Endothelial cell of umbilical vein (primary cell): Measurements from ENCODE around the gene DEFB129. TPM values are rescaled to one million over a fixed set of nuclear protein-coding genes. Genes with fewer than 3 reads are reported as not detected.

Experiments
- BruUV-seq: library from RNA; stranded (reverse); fragments of 400-500 nt; replicated peaks from 2 replicates; lab custom pipeline; 2021; lab: Mats Ljungman, UMichigan
- CTCF ChIA-PET: fragments of 300-600, 350-600 bp; sonication (Branson Sonifier 250); formaldehyde crosslinking; loops from one replicate; lab custom pipeline; 2021; ENCODE audit warnings: antibody characterized with exemption, inconsistent platforms; lab: Charles Lee
- POLR2A ChIA-PET: fragments of 300-600, 350-600 bp; sonication (Branson Sonifier 250); formaldehyde crosslinking; loops from one replicate; lab custom pipeline; 2021; ENCODE audit warnings: antibody characterized with exemption, inconsistent platforms; lab: Charles Lee
- DNase-seq: peaks from one replicate; pipeline ENCODE4 v3.0.0-alpha.2; 2011; ENCODE audit warnings: low read depth, low spot score
- FAIRE-seq: peaks from 2 replicates; lab custom pipeline; 2011; peaks lifted over from hg19 to GRCh38; lab: Jason Lieb, UNC
- H2AFZ ChIP-seq: 2 replicates; pipeline ENCODE4 v1.6.0; 2012; ENCODE audit warnings: low read depth, low read length, control low read depth, inconsistent platforms
- H3K27ac ChIP-seq: 2 replicates; pipeline ENCODE4 v1.5.1; 2011; ENCODE audit warnings: low read depth, mild to moderate bottlenecking, control low read depth, low read length, moderate library complexity; ENCODE audit not compliant: insufficient read depth
- H3K27me3 ChIP-seq, 2 experiments: 2 replicates each; pipeline versions ENCODE4 v1.6.0 to v1.6.1; 2011; ENCODE audit warnings: low read length in 2 of 2, mixed read lengths in 1 of 2; ENCODE audit not compliant: control insufficient read depth in 2 of 2, insufficient read depth in 2 of 2
- H3K36me3 ChIP-seq, 2 experiments: 2 replicates in 1 of 2; 3 replicates in 1 of 2; pipeline ENCODE4 v1.5.1; 2011; ENCODE audit warnings: low read length in 2 of 2, mild to moderate bottlenecking in 1 of 2, moderate library complexity in 1 of 2; ENCODE audit not compliant: control insufficient read depth in 2 of 2, insufficient read depth in 2 of 2; ENCODE audit errors: extremely low read depth in 1 of 2
- H3K4me1 ChIP-seq: 3 replicates; pipeline ENCODE4 v1.5.1; 2011; ENCODE audit warnings: mild to moderate bottlenecking, low read length; ENCODE audit not compliant: control insufficient read depth, insufficient read depth; ENCODE audit errors: extremely low read depth
- H3K4me2 ChIP-seq: 2 replicates; pipeline ENCODE4 v1.6.1; 2011; ENCODE audit warnings: low read length, control low read depth, mixed read lengths; ENCODE audit not compliant: insufficient read depth
- H3K4me3 ChIP-seq, 3 experiments: fragments of 200-600 bp in 1 of 3; sonication (generic), shearing (Covaris generic) in 1 of 3; replicated peaks in 1 of 3; 2 replicates each; pipeline ENCODE4 v1.5.1; 2011 to 2016; ENCODE audit warnings: control low read depth in 3 of 3, low read length in 3 of 3, mild to moderate bottlenecking in 2 of 3, inconsistent platforms in 1 of 3, low read depth in 1 of 3, moderate library complexity in 1 of 3; ENCODE audit not compliant: insufficient read depth in 1 of 3
- H3K79me2 ChIP-seq: 2 replicates; pipeline ENCODE4 v1.6.0; 2012; ENCODE audit warnings: low read length, inconsistent platforms; ENCODE audit not compliant: control insufficient read depth, insufficient read depth
- H3K9ac ChIP-seq: replicated peaks from 2 replicates; pipeline ENCODE3; 2011; ENCODE audit warnings: low read length, control low read depth; ENCODE audit not compliant: insufficient read depth; ENCODE audit errors: extremely low read depth
- H3K9me1 ChIP-seq: replicated peaks from 3 replicates; pipeline ENCODE4 v1.6.0; 2011; ENCODE audit warnings: mild to moderate bottlenecking, low read length; ENCODE audit not compliant: control insufficient read depth, insufficient read depth; ENCODE audit errors: extremely low read depth
- H3K9me3 ChIP-seq: replicated peaks from 2 replicates; pipeline ENCODE4 v1.5.1; 2012; ENCODE audit warnings: low read length, inconsistent platforms; ENCODE audit not compliant: control insufficient read depth, insufficient read depth
- H4K20me1 ChIP-seq: replicated peaks from 2 replicates; pipeline ENCODE3; 2011; ENCODE audit warnings: mild to moderate bottlenecking, low read length; ENCODE audit not compliant: control insufficient read depth, insufficient read depth; ENCODE audit errors: extremely low read depth
- EZH2 ChIP-seq: IDR thresholded peaks from 2 replicates; pipeline ENCODE4 v1.6.1; 2012; ENCODE audit warnings: borderline replicate concordance, low read depth, mild to moderate bottlenecking, moderate library complexity, low read length, inconsistent platforms; ENCODE audit not compliant: severe bottlenecking
- FOS ChIP-seq: IDR thresholded peaks from 2 replicates; pipeline ENCODE4 v1.6.1; 2011; ENCODE audit warnings: mild to moderate bottlenecking, low read length, moderate library complexity, borderline replicate concordance; ENCODE audit not compliant: insufficient read depth
- GATA2 ChIP-seq: IDR thresholded peaks from 2 replicates; pipeline ENCODE4 v1.7.0; 2011; ENCODE audit warnings: low read depth, mild to moderate bottlenecking, moderate library complexity, mixed read lengths, low read length; ENCODE audit not compliant: insufficient read length, insufficient read depth
- JUN ChIP-seq: IDR thresholded peaks from 2 replicates; pipeline ENCODE4 v1.6.1; 2011; ENCODE audit warnings: borderline replicate concordance, low read depth; ENCODE audit not compliant: insufficient read length, insufficient read depth
- MYC ChIP-seq: IDR thresholded peaks from one replicate; pipeline ENCODE4 v1.6.1; 2011; ENCODE audit warnings: mild to moderate bottlenecking, low read depth, low read length
- dilution Hi-C: fragments of 300-500 bp; cut with MboI; formaldehyde crosslinking; loops from one replicate; pipeline ENCODE4 v1.15.0; 2019; ENCODE audit warnings: low sequenced_read_pairs; ENCODE audit not compliant: extremely low pct_ligation_motif_present
- intact Hi-C: fragments of 100-400 bp; cut with micrococcal nuclease; formaldehyde crosslinking; loops from one replicate; pipeline ENCODE4 v1.10.0; 2022
- polyA plus RNA-seq, 4 experiments: library from polyadenylated mRNA; depleted of rRNA in 3 of 4; stranded (reverse) in 3 of 4; unstranded in 1 of 4; fragments of >200 nt; gene quantifications; 2 replicates each; pipeline versions ENCODE4 v1.2.1 to v1.2.3, GENCODE V29; 2011 to 2012; ENCODE audit warnings: missing spikeins in 1 of 4
- total RNA-seq: library from RNA; stranded (reverse); gene quantifications from 2 replicates; pipeline ENCODE4 v1.2.3, GENCODE V29; 2021
- TF ChIP-seq, protein P1 (sequence below): IDR thresholded peaks from 2 replicates; pipeline ENCODE4 v1.6.1; 2011; ENCODE audit not compliant: insufficient read depth, insufficient read length

Gene DEFB129
- total and polyA plus RNA-seq, 2 donors (not counting 3 experiments of a cell fraction or from before 2014, with no cell fraction given) = not detected

DNA sequence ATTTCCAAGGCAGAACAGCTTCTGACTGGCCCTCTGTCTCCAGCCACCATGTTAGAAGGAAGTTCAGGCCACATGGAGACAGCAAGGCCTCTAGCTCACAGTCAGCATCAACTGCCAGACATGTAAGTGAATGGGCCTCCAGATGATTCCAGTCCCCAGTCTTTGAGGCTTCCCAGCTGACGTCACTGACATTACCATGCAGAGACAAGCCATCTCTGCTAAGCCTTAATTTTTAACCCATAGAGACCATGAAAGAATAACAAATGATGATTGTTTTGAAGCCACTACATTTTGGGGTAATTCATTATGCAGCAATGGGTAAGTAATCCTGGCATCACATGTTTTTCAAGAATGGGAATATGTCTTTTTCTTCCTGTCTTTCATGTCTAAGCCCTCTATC is 11.3 kb upstream of the DEFB129 start:
- FAIRE-seq = no peak

DNA sequence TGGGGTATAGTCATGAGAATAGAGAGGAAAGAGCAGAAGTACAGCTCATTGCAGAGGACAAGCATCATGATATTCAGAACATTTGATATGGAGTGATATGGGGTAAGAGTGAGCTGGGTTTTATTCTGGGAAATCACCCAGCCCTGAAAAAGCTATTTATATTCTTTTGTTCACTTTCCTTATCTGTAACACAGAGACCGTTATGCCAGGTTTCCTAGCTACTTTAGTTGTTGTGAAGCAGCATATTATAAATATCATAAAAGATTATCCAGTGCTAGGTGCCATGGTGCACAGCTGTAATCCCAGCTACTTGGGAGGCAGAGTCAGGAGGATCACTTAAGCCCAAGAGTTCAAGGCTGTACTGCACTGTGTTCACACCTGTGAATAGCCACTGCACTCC is 9.8 kb upstream of the DEFB129 start:
- Histone ChIP-seq H3K9ac (no peak overlapping the region), H3K79me2 (no peaks in the 10 kb centered on the region), H3K4me3 (no peak overlapping the region), H3K4me1 (no peaks in the 10 kb centered on the region), H3K9me3 (no peaks in the 10 kb centered on the region), H3K4me2 (no peak overlapping the region), H3K27me3 (peaks cover 6 to 19% of the 10 kb centered on the region in 2 experiments), H3K27ac (no peak overlapping the region), H3K36me3 (no peaks in the 10 kb centered on the region), H4K20me1 (no peaks in the 10 kb centered on the region), H2AFZ (no peak overlapping the region), H3K9me1 (no peaks in the 10 kb centered on the region)
- ChIA-PET CTCF (interaction anchor here (0.6 to 1.1 kb wide), 3 partner anchors 10 to 815 kb away, joined by 3 to 4 read pairs (median 3); no protein-coding TSS in a partner anchor), POLR2A (no interaction called here)
- no TSS peak for BruUV-seq
- no peak for DNase-seq
- TF ChIP-seq GATA2 (no peak), EZH2 (no peak), FOS (no peak)
- TF ChIP-seq, protein P1, sequence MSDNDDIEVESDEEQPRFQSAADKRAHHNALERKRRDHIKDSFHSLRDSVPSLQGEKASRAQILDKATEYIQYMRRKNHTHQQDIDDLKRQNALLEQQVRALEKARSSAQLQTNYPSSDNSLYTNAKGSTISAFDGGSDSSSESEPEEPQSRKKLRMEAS = no peak
- no peak for FAIRE-seq
- intact Hi-C loops = no loop called here
- dilution Hi-C loops = no loop called here

More for the DNA sequence above, 11.3 kb upstream of the DEFB129 start:
- H3K4me3 ChIP-seq = no peak overlapping the region
- H3K4me1 ChIP-seq = no peaks in the 10 kb centered on the region
- ChIA-PET POLR2A (no interaction called here), CTCF (no interaction called here)
- no peak overlapping the region for H3K27ac ChIP-seq
- no peaks in the 10 kb centered on the region for H3K9me1 ChIP-seq
- dilution Hi-C loops = no loop called here
- no peaks in the 10 kb centered on the region for H3K36me3 ChIP-seq
- no peaks in the 10 kb centered on the region for H3K79me2 ChIP-seq
- DNase-seq = no peak
- H3K9me3 ChIP-seq = no peaks in the 10 kb centered on the region
- peaks cover 13 to 17% of the 10 kb centered on the region in 2 experiments for H3K27me3 ChIP-seq
- no peaks in the 10 kb centered on the region for H4K20me1 ChIP-seq
- H3K9ac ChIP-seq = no peak overlapping the region
- no peak for TF ChIP-seq MYC
- TF ChIP-seq JUN = no peak
- no peak overlapping the region for H3K4me2 ChIP-seq
- BruUV-seq = no TSS peak
- H2AFZ ChIP-seq = no peak overlapping the region
- intact Hi-C loops = no loop called here
